T-helper 22 cell (primary cell): ENCODE data around the gene DSG1.
"Not testable (repeated sequence)": the region's sequence is repeated elsewhere in the genome, so short reads cannot be mapped to it uniquely, and the experiment has no call there.

Source experiments
- DNase-seq: peaks from one replicate; pipeline ENCODE4 v3.0.0-alpha.2; 2020; ENCODE audit warnings: low read depth

DSG1 gene

GRCh38 chr18:31353336-31353735 is 35.4 kb downstream of the DSG1 start:
- not testable (repeated sequence) for DNase-seq

GRCh38 chr18:31354990-31355389 is 37.0 kb downstream of the DSG1 start:
- no peak for DNase-seq

- DNase-seq: no peak
Measured at GRCh38 chr18:31356025-31356424, 38.1 kb downstream of the DSG1 start.

GRCh38 chr18:31364190-31364589 is 46.2 kb downstream of the DSG1 start:
- DNase-seq: no peak

GRCh38 chr18:31369478-31369877 is 51.5 kb downstream of the DSG1 start:
- DNase-seq: no peak

- DNase-seq: no peak
Measured at GRCh38 chr18:31371989-31372388, 54.0 kb downstream of the DSG1 start.

GRCh38 chr18:31373641-31374040 is 55.7 kb downstream of the DSG1 start:
- DNase-seq: no peak

GRCh38 chr18:31376477-31376876 is 58.5 kb downstream of the DSG1 start, which contains the start of gene DSG4:
DSG4 (plus strand) TSS chr18:31376777; CDS start chr18:31376912, 135 bp downstream.
- DNase-seq: no peak

GRCh38 chr18:31380912-31381311 is 63.0 kb downstream of the DSG1 start:
- no peak for DNase-seq

GRCh38 chr18:31382107-31382506 is 64.1 kb downstream of the DSG1 start:
- DNase-seq: no peak

GRCh38 chr18:31386741-31387140 is 68.8 kb downstream of the DSG1 start:
- DNase-seq: no peak

- no peak for DNase-seq
Measured at GRCh38 chr18:31393286-31393685, 75.3 kb downstream of the DSG1 start.

- DNase-seq: no peak
Measured at GRCh38 chr18:31396796-31397612, 79.0 kb downstream of the DSG1 start.

GRCh38 chr18:31398191-31398590 is 80.2 kb downstream of the DSG1 start:
- no peak for DNase-seq

GRCh38 chr18:31399306-31400032 is 81.5 kb downstream of the DSG1 start:
- DNase-seq: no peak

- no peak for DNase-seq
Measured at GRCh38 chr18:31401156-31402025, 83.4 kb downstream of the DSG1 start.

GRCh38 chr18:31402026-31402373 is 84.0 kb downstream of the DSG1 start:
- no peak for DNase-seq

GRCh38 chr18:31403409-31403808 is 85.4 kb downstream of the DSG1 start:
- no peak for DNase-seq
